Endothelial cell of umbilical vein (primary cell): Measurements from ENCODE around the gene RING1.

ENCODE experiments used
- EZH2 ChIP-seq: IDR thresholded peaks from 2 replicates; pipeline ENCODE4 v1.6.1; 2012; ENCODE audit warnings: borderline replicate concordance, low read depth, mild to moderate bottlenecking, moderate library complexity, low read length, inconsistent platforms; ENCODE audit not compliant: severe bottlenecking
- FOS ChIP-seq: IDR thresholded peaks from 2 replicates; pipeline ENCODE4 v1.6.1; 2011; ENCODE audit warnings: mild to moderate bottlenecking, low read length, moderate library complexity, borderline replicate concordance; ENCODE audit not compliant: insufficient read depth
- GATA2 ChIP-seq: IDR thresholded peaks from 2 replicates; pipeline ENCODE4 v1.7.0; 2011; ENCODE audit warnings: low read depth, mild to moderate bottlenecking, moderate library complexity, mixed read lengths, low read length; ENCODE audit not compliant: insufficient read length, insufficient read depth
- MYC ChIP-seq: IDR thresholded peaks from one replicate; pipeline ENCODE4 v1.6.1; 2011; ENCODE audit warnings: mild to moderate bottlenecking, low read depth, low read length
- POLR2A ChIP-seq: IDR thresholded peaks from 2 replicates; pipeline ENCODE4 v1.6.1; 2012; ENCODE audit warnings: low read depth, mild to moderate bottlenecking, control low read depth, low read length
- POLR2AphosphoS5 ChIP-seq: IDR thresholded peaks from 2 replicates; pipeline ENCODE4 v1.6.1; 2012; ENCODE audit warnings: low read depth, mild to moderate bottlenecking, control low read depth, low read length, moderate library complexity; ENCODE audit not compliant: insufficient read depth
- TF ChIP-seq, protein P1 (sequence below), 2 donors: IDR thresholded peaks; 1 replicate in 1 of 2; 2 replicates in 1 of 2; pipeline ENCODE4 v1.5.1; 2011; ENCODE audit warnings: low read length in 2 of 2, mild to moderate bottlenecking in 2 of 2, moderate library complexity in 2 of 2, control low read depth in 1 of 2, inconsistent platforms in 1 of 2, low read depth in 1 of 2; ENCODE audit not compliant: insufficient read depth in 1 of 2; ENCODE audit errors: extremely low read depth in 1 of 2
- TF ChIP-seq, protein P2 (sequence below): IDR thresholded peaks from 2 replicates; pipeline ENCODE4 v1.6.1; 2011; ENCODE audit not compliant: insufficient read depth, insufficient read length

DNA sequence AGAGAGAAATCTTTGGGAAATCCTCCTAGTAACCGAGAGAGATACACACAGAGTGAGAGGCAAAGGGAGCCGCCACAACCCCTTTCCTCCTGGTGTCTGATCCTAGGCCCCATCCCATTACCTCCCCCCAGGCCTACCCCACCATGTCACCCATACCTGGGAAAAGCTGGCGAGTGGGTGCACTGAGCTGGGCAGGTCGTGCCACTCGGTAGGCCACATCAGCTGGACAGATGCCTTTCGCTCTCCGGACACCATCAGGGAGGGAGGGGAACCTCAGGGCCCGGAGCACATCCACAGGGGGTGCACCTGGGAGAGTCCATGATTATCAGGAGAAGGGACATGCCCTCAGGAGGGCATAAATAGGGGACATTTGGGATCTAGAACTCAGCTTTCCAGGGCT is 19.1 kb upstream of the RING1 start:
- TF ChIP-seq, protein P1, sequence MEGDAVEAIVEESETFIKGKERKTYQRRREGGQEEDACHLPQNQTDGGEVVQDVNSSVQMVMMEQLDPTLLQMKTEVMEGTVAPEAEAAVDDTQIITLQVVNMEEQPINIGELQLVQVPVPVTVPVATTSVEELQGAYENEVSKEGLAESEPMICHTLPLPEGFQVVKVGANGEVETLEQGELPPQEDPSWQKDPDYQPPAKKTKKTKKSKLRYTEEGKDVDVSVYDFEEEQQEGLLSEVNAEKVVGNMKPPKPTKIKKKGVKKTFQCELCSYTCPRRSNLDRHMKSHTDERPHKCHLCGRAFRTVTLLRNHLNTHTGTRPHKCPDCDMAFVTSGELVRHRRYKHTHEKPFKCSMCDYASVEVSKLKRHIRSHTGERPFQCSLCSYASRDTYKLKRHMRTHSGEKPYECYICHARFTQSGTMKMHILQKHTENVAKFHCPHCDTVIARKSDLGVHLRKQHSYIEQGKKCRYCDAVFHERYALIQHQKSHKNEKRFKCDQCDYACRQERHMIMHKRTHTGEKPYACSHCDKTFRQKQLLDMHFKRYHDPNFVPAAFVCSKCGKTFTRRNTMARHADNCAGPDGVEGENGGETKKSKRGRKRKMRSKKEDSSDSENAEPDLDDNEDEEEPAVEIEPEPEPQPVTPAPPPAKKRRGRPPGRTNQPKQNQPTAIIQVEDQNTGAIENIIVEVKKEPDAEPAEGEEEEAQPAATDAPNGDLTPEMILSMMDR (IDR thresholded peaks at IDR 0.05; ENCODE audit: extremely low read depth in 1 of 2, insufficient read depth in 1 of 2, low read depth in 1 of 2, low read length in 2 of 2): no peak
- no peak for TF ChIP-seq POLR2A
- TF ChIP-seq POLR2AphosphoS5: no peak
- no peak for TF ChIP-seq FOS
- TF ChIP-seq GATA2: no peak
- no peak for TF ChIP-seq EZH2
- TF ChIP-seq, protein P2, sequence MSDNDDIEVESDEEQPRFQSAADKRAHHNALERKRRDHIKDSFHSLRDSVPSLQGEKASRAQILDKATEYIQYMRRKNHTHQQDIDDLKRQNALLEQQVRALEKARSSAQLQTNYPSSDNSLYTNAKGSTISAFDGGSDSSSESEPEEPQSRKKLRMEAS: no peak
- TF ChIP-seq MYC: no peak
